Lower lobe of right lung (tissue), 2 donors: ENCODE data around the gene SENP6. TPM values are rescaled to one million over a fixed set of nuclear protein-coding genes. Genes with fewer than 3 reads are reported as not detected.

Experiments used
- ATAC-seq, 2 donors: fragments of 200-7000 bp; cut with Tn5 transposase; one replicate each; pipeline ENCODE4 v1.9.1; 2020 to 2022; ENCODE audit warnings: mild to moderate bottlenecking in 2 of 2, moderate library complexity in 2 of 2
- DNase-seq: peaks from one replicate; pipeline ENCODE4 v3.0.0-alpha.2; 2020
- H3K27ac ChIP-seq: fragments of 200-600 bp; one replicate; pipeline ENCODE4 v1.8.0; 2022
- H3K27me3 ChIP-seq: fragments of 200-600 bp; one replicate; pipeline ENCODE4 v1.8.0; 2022; ENCODE audit warnings: low read depth
- H3K36me3 ChIP-seq: fragments of 200-600 bp; one replicate; pipeline ENCODE4 v1.8.0; 2022; ENCODE audit warnings: mild to moderate bottlenecking
- H3K4me1 ChIP-seq: fragments of 200-600 bp; one replicate; pipeline ENCODE4 v1.8.0; 2022
- H3K4me3 ChIP-seq: fragments of 200-600 bp; one replicate; pipeline ENCODE4 v1.8.0; 2022; ENCODE audit warnings: mild to moderate bottlenecking
- H3K9me3 ChIP-seq: fragments of 200-600 bp; one replicate; pipeline ENCODE4 v1.8.0; 2022
- CTCF ChIP-seq: fragments of 200-600 bp; IDR thresholded peaks from one replicate; pipeline ENCODE4 v1.8.0; 2022; ENCODE audit warnings: antibody characterized with exemption, mild to moderate bottlenecking
- intact Hi-C: fragments of 100-400 bp; cut with DNase I; formaldehyde crosslinking; loops from one replicate; pipeline ENCODE4 v1.11.0; 2022
- long read RNA-seq: library from polyadenylated mRNA; unstranded; transcript quantifications from one replicate; pipeline ENCODE4 v2.0.0, GENCODE V29; 2021
- total RNA-seq: library from RNA; stranded (reverse); fragmentation: NEBNext Ultra II Directional; extraction: Animal tissue kit (Norgen Biotek cat#: 25700); gene quantifications from one replicate; pipeline ENCODE4 v1.2.1, GENCODE V29; 2021
- donor health status: DM: no; HTN: yes; CAD: no; lungs with severe emphysema.

Gene SENP6, protein sequence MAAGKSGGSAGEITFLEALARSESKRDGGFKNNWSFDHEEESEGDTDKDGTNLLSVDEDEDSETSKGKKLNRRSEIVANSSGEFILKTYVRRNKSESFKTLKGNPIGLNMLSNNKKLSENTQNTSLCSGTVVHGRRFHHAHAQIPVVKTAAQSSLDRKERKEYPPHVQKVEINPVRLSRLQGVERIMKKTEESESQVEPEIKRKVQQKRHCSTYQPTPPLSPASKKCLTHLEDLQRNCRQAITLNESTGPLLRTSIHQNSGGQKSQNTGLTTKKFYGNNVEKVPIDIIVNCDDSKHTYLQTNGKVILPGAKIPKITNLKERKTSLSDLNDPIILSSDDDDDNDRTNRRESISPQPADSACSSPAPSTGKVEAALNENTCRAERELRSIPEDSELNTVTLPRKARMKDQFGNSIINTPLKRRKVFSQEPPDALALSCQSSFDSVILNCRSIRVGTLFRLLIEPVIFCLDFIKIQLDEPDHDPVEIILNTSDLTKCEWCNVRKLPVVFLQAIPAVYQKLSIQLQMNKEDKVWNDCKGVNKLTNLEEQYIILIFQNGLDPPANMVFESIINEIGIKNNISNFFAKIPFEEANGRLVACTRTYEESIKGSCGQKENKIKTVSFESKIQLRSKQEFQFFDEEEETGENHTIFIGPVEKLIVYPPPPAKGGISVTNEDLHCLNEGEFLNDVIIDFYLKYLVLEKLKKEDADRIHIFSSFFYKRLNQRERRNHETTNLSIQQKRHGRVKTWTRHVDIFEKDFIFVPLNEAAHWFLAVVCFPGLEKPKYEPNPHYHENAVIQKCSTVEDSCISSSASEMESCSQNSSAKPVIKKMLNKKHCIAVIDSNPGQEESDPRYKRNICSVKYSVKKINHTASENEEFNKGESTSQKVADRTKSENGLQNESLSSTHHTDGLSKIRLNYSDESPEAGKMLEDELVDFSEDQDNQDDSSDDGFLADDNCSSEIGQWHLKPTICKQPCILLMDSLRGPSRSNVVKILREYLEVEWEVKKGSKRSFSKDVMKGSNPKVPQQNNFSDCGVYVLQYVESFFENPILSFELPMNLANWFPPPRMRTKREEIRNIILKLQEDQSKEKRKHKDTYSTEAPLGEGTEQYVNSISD
- 84.4 TPM for total RNA-seq
- long read RNA-seq, full-length matches to known transcripts = 27 of 83 reads
- long read RNA-seq, partial matches to known transcripts = 23 of 83 reads
- long read RNA-seq, other reads (novel, unspliced or antisense) = 33 of 83 reads

DNA sequence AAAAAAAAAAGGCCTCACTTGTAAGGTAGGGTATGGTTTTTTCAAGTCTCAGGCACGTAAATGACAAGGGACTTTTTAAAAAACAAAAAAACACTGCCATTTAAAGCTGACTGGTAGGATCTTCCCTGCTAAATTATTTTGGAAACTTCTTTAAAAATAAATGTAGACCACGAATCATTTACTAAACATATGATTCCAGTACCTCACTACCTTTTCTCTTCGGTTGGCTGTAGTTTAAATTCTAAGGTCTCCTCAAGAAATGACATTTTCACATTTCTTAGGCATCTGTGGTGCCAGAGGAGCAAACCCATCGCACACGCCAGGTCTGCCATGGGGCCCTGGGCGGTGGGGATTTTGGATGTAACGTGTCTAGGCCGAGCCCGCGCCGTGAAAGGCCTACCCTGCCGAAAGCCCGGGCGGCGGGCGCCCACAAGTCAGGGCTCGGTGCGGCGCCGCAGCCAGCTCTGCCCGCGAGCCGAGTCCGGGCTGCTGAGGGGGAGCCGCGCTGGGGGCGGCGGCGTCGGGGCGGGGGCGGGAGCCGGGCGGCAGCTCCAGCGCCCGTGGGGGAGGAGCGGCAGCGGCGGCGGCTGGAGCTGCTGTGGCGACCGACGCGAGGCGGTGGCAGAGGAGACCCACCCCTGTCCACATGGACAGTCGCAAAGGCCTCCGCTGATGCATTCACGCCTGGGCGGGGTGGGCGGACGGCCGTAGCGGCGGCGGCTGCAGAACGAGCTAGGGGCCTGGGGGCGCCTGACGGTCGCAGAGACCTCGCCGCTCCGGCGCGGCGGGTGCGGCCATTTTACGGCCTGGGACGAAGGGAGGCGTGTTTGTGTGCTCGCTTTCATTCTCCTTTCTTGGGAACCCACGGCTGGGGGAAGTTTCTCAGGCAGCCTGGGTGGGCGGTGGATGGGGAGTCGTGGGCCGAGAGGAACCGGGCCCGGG, at the start of gene SENP6:
TSS of gene SENP6 (plus strand) at position 577 of the 942 bp plus-strand sequence. CDS start 645 bp downstream, outside the sequence.
- no peaks in the 10 kb centered on the region for H3K27me3 ChIP-seq
- peak within 1 kb of the TSS; percentile 87 for H3K4me3 ChIP-seq
- H3K36me3 ChIP-seq = no peaks in the 10 kb centered on the region
- DNase-seq (peak; percentile 87), ATAC-seq (peak; percentile 96 to 97)
- peaks cover 45% of the 10 kb centered on the region for H3K4me1 ChIP-seq
- H3K27ac ChIP-seq = peak within 1 kb of the TSS; percentile 98
- TF ChIP-seq CTCF = no peak
- H3K9me3 ChIP-seq = no peaks in the 10 kb centered on the region
- intact Hi-C loops = no loop called here

GRCh38 chr6:75556240-75556639, 45.4 kb upstream of the SENP6 start:
- Histone ChIP-seq H3K27me3 (no peaks in the 10 kb centered on the region), H3K4me3 (no peak overlapping the region), H3K27ac (no peak overlapping the region), H3K9me3 (no peaks in the 10 kb centered on the region), H3K36me3 (no peaks in the 10 kb centered on the region), H3K4me1 (no peaks in the 10 kb centered on the region)
- TF ChIP-seq CTCF = no peak
- no peak for ATAC-seq
- no peak for DNase-seq
- intact Hi-C loops = no loop called here

GRCh38 chr6:75557068-75557467, 44.6 kb upstream of the SENP6 start:
- Histone ChIP-seq H3K4me3 (no peak overlapping the region), H3K9me3 (no peaks in the 10 kb centered on the region), H3K27me3 (no peaks in the 10 kb centered on the region), H3K4me1 (no peaks in the 10 kb centered on the region), H3K36me3 (no peaks in the 10 kb centered on the region), H3K27ac (no peak overlapping the region)
- intact Hi-C loops = no loop called here
- DNase-seq (no peak), ATAC-seq (no peak)
- no peak for TF ChIP-seq CTCF

- Histone ChIP-seq H3K4me1 (no peaks in the 10 kb centered on the region), H3K27ac (no peak overlapping the region), H3K4me3 (no peak overlapping the region), H3K27me3 (no peaks in the 10 kb centered on the region), H3K36me3 (no peaks in the 10 kb centered on the region), H3K9me3 (no peaks in the 10 kb centered on the region)
- no peak for TF ChIP-seq CTCF
- no peak for DNase-seq
- intact Hi-C loops = no loop called here
- peak; percentile 65 to 67 for ATAC-seq
Observed at GRCh38 chr6:75563032-75563431, 38.6 kb upstream of the SENP6 start.
